OCI-LY3 (cell line): Measurements from ENCODE around the gene WDFY4.

Experiments
- EZH2phosphoT487 ChIP-seq: fragments of 200-600 bp; shearing (Covaris generic); IDR thresholded peaks from 2 replicates; pipeline ENCODE4 v1.6.1; 2018; ENCODE audit warnings: antibody characterized with exemption, mixed run types, low read depth
- TF ChIP-seq, protein P1 (sequence below): fragments of 200-600, 300-600 bp; sonication (generic); IDR thresholded peaks from 2 replicates; pipeline ENCODE4 v1.5.1; 2014; ENCODE audit warnings: antibody characterized with exemption, low read length, low read depth

DNA sequence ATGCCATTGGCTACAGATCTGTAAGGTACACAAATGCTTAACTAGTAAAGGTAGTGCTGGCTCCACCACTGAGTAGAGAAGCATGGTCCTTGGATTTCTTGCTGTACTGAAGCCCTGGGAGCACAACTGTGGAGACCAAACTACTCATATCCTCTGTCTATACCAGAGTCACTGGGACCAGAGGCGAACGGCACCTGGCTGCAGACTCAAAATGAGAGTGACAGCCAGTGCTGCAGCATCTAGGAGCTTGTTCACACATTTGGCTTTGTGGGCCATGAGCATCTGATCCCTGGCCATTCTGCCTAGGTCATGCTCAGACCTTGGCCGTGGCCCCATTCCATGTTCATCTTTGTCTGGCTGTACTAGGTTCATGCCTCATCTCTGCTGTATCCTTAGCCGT is 223.1 kb downstream of the WDFY4 start:
- TF ChIP-seq, protein P1, sequence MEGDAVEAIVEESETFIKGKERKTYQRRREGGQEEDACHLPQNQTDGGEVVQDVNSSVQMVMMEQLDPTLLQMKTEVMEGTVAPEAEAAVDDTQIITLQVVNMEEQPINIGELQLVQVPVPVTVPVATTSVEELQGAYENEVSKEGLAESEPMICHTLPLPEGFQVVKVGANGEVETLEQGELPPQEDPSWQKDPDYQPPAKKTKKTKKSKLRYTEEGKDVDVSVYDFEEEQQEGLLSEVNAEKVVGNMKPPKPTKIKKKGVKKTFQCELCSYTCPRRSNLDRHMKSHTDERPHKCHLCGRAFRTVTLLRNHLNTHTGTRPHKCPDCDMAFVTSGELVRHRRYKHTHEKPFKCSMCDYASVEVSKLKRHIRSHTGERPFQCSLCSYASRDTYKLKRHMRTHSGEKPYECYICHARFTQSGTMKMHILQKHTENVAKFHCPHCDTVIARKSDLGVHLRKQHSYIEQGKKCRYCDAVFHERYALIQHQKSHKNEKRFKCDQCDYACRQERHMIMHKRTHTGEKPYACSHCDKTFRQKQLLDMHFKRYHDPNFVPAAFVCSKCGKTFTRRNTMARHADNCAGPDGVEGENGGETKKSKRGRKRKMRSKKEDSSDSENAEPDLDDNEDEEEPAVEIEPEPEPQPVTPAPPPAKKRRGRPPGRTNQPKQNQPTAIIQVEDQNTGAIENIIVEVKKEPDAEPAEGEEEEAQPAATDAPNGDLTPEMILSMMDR: no peak
- no peak for TF ChIP-seq EZH2phosphoT487
